Stomach (tissue), 9 donors: ENCODE results near the gene CYP4F2. TPM values are rescaled to one million over a fixed set of nuclear protein-coding genes. Genes with fewer than 3 reads are reported as not detected.
"Not testable (repeated sequence)": the region's sequence is repeated elsewhere in the genome, so short reads cannot be mapped to it uniquely, and the experiment has no call there.

Experiments used
- DNase-seq, 2 donors: peaks; one replicate each; pipeline versions ENCODE4 v3.0.0 to v3.0.0-alpha.2; 2013 to 2019
- H3K27ac ChIP-seq, 5 donors: fragments of 200-600 bp in 4 of 5; sonication (generic) in 4 of 5; one replicate each; pipeline ENCODE4 v1.5.1; 2013 to 2019; ENCODE audit warnings: mild to moderate bottlenecking in 1 of 5, moderate library complexity in 1 of 5
- H3K27me3 ChIP-seq, 3 donors: fragments of 200-600 bp; sonication (generic); one replicate each; pipeline ENCODE4 v1.5.1; 2017 to 2019; ENCODE audit warnings: mixed run types in 1 of 3
- H3K36me3 ChIP-seq, 4 donors: fragments of 200-600 bp; sonication (generic); 1 replicate in 3 of 4; 2 replicates in 1 of 4; pipeline ENCODE4 v1.5.1; 2016 to 2019
- H3K4me1 ChIP-seq, 4 donors: fragments of 200-600 bp; sonication (generic); one replicate each; pipeline ENCODE4 v1.5.1; 2016 to 2019
- H3K4me3 ChIP-seq, 4 donors: fragments of 200-600 bp; sonication (generic) in 3 of 4; one replicate each; pipeline ENCODE4 v1.5.1; 2016 to 2019; ENCODE audit warnings: mild to moderate bottlenecking in 1 of 4
- H3K9me3 ChIP-seq, 4 donors: fragments of 200-600 bp; sonication (generic); one replicate each; pipeline ENCODE4 v1.5.1; 2016 to 2019
- EP300 ChIP-seq: sonication (generic); formaldehyde crosslinking; IDR thresholded peaks from one replicate; pipeline ENCODE4 v1.6.1; 2017; ENCODE audit warnings: antibody characterized with exemption
- POLR2A ChIP-seq, 4 donors: fragments of 450-650 bp; IDR thresholded peaks; one replicate each; pipeline ENCODE4 v1.6.1; 2016; ENCODE audit warnings: antibody characterized with exemption in 4 of 4, control low read depth in 2 of 4, mild to moderate bottlenecking in 1 of 4, moderate library complexity in 1 of 4
- POLR2AphosphoS5 ChIP-seq, 3 donors: sonication (generic); formaldehyde crosslinking; IDR thresholded peaks; one replicate each; pipeline ENCODE4 v1.6.1; 2016; ENCODE audit warnings: antibody characterized with exemption in 3 of 3
- WGBS, 5 donors: extraction: QIAGEN DNeasy Blood & Tissue Kit in 3 of 5; methylation state at CpG; one replicate each; pipeline versions ENCODE4 v1.1.5 to v1.1.7; 2013 to 2018; 5-methylcytosine and 5-hydroxymethylcytosine counted together
- intact Hi-C: fragments of 100-400 bp; cut with DNase I; formaldehyde crosslinking; loops from one replicate; pipeline ENCODE4 v1.15.1; 2023; ENCODE audit warnings: low total_unique reads
- polyA plus RNA-seq, 3 donors: library from polyadenylated mRNA; stranded (reverse); fragments of 200-250 nt; gene quantifications; one replicate each; pipeline ENCODE4 v1.2.3, GENCODE V29; 2013
- total RNA-seq, 5 donors: library from RNA; depleted of rRNA; stranded (reverse); fragments of >200 nt; gene quantifications; one replicate each; pipeline versions ENCODE4 v1.1.0 to v1.2.3, GENCODE V29; 2014 to 2016
- TF ChIP-seq, protein P1 (sequence below), 7 experiments: fragments of 450-650 bp in 4 of 7; fragments of 200-600 bp in 3 of 7; sonication (generic) in 3 of 7; IDR thresholded peaks; one replicate each; pipeline ENCODE4 v1.5.1; 2016 to 2019; ENCODE audit warnings: antibody characterized with exemption in 7 of 7, control low read depth in 2 of 7, mild to moderate bottlenecking in 1 of 7
- donor health status: healthy with polysubstance abuse.
- donor health status: Bipolar disorder and iron deficiency.
- donor health status: healthy.

The CYP4F2 gene
- total and polyA plus RNA-seq, 8 donors = 0.13 to 121 TPM; not detected in 6

DNA sequence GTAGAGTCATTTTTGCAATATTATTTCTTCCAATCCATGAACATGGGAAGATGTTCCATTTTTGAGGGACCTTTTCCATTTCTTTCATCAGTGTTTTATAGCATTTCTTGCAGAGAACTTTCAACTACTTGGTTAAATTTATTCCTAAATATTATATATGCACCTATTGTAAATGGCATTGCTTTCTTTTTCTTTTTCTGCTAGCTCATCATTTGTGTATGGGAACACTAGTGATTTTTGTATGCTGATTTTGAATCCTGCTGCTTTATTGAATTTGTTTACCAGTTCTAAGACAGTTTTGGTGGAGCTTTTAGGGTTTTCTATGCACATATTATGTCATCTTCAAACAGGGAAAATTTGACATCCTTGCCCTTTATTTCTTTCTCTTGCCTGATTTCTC, 7.2 kb upstream of the CYP4F2 start:
- TF ChIP-seq POLR2A (IDR thresholded peaks at IDR 0.05) = no peak
- H3K9me3 ChIP-seq = peaks cover 0 to 12% (median 3%) of the 10 kb centered on the region in 4 donors
- no peaks in the 10 kb centered on the region for H3K36me3 ChIP-seq
- intact Hi-C loops = no loop called here
- H3K27ac ChIP-seq = no peak overlapping the region
- no peak for DNase-seq
- H3K4me3 ChIP-seq = no peak overlapping the region
- peaks cover 0 to under 1% (median under 1%) of the 10 kb centered on the region in 4 donors for H3K4me1 ChIP-seq
- peaks cover 0 to 24% (median 0%) of the 10 kb centered on the region in 3 donors for H3K27me3 ChIP-seq

DNA sequence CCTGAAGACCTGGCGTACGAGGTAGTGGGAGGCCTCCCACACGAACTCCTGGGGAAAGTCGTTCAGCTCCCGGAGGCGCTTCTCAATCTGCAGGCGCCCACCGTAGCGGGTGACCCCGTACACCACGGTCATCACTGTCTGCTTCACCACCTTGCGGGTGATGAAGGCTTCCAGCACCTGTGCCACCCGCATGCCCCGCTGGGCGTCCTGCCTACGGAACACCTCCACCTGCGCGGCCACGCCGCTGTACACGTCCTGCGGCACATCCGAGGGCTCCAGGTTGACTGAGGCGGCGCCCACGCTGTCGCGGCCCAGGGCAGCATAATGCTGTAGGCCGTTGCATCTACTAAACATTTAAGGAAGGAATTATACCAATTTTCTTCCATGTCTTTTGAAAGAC, 5.0 kb upstream of the CYP4F2 start:
- intact Hi-C loops, H3K4me1 ChIP-seq, H3K36me3 ChIP-seq, H3K4me3 ChIP-seq, DNase-seq, H3K27ac ChIP-seq: not testable (repeated sequence)
- 83 to 93% (median 91%) methylated on average over 17 to 29 of the region's 29 CpGs for WGBS, 5 donors
- Histone ChIP-seq H3K27me3 (peaks cover 0 to 27% (median 5%) of the 10 kb centered on the region in 3 donors), H3K9me3 (peaks cover 0 to 12% (median 3%) of the 10 kb centered on the region in 4 donors)

DNA sequence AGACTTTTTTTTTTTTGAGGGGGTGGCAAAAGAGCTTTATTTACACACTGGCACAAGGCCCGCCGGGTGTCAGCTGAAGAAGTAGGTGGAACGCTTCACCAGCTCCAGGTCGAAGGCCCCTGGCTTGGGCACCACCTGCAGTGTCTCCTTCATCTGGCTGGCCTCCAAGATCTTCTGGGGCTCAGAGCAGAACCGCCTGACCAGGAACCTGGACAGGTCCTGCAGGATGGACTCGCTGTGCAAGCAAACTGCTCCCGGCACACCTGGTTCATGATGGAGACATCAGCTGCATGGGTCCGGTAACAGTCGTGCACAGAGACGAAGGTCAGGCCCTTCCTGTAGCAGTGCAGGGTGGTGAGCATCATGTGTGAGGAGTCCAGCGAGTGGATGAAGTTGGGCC, 4.4 kb upstream of the CYP4F2 start:
- Histone ChIP-seq H3K9me3 (peaks cover 0 to 12% (median 3%) of the 10 kb centered on the region in 4 donors), H3K27me3 (peaks cover 0 to 33% (median 5%) of the 10 kb centered on the region in 3 donors), H3K4me1 (peaks cover 0 to 7% (median 3%) of the 10 kb centered on the region in 4 donors), H3K4me3 (no peak overlapping the region), H3K36me3 (no peaks in the 10 kb centered on the region), H3K27ac (no peak overlapping the region)
- intact Hi-C loops = no loop called here
- 80 to 88% (median 85%) methylated on average over 9 to 11 of the region's 11 CpGs for WGBS, 5 donors
- no peak for TF ChIP-seq EP300
- TF ChIP-seq, protein P1, sequence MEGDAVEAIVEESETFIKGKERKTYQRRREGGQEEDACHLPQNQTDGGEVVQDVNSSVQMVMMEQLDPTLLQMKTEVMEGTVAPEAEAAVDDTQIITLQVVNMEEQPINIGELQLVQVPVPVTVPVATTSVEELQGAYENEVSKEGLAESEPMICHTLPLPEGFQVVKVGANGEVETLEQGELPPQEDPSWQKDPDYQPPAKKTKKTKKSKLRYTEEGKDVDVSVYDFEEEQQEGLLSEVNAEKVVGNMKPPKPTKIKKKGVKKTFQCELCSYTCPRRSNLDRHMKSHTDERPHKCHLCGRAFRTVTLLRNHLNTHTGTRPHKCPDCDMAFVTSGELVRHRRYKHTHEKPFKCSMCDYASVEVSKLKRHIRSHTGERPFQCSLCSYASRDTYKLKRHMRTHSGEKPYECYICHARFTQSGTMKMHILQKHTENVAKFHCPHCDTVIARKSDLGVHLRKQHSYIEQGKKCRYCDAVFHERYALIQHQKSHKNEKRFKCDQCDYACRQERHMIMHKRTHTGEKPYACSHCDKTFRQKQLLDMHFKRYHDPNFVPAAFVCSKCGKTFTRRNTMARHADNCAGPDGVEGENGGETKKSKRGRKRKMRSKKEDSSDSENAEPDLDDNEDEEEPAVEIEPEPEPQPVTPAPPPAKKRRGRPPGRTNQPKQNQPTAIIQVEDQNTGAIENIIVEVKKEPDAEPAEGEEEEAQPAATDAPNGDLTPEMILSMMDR (IDR thresholded peaks at IDR 0.05) = no peak
- TF ChIP-seq POLR2A (IDR thresholded peaks at IDR 0.05) = no peak
- no peak for TF ChIP-seq POLR2AphosphoS5 (IDR thresholded peaks at IDR 0.05)
- DNase-seq = no peak

DNA sequence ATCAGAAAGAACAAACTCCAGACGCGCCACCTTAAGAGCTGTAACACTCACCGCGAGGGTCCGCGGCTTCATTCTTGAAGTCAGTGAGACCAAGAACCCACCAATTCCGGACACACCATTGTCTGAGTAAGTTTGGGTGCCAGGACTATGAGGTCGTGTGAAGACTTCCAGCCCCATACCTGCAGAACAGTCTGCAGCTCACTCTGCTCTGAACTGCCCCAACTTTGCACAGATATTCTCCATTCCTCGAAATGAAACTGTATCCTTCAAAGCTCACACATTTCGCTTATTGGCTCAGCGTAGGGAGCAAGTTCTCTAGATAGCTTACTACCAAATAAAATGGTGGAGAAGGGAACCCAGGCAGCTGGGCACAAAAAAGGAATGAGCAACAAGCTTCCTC, 2.6 kb upstream of the CYP4F2 start:
- intact Hi-C loops = no loop called here
- H3K36me3 ChIP-seq = no peaks in the 10 kb centered on the region
- TF ChIP-seq POLR2A (IDR thresholded peaks at IDR 0.05) (no peak), POLR2AphosphoS5 (IDR thresholded peaks at IDR 0.05) (no peak), EP300 (no peak)
- TF ChIP-seq, protein P1 (IDR thresholded peaks at IDR 0.05) = no peak
- peaks cover 0 to 7% (median 3%) of the 10 kb centered on the region in 4 donors for H3K4me1 ChIP-seq
- H3K4me3 ChIP-seq = no peak overlapping the region
- 73 to 84% (median 82%) methylated on average over 11 of the region's 11 CpGs for WGBS, 5 donors
- peaks cover 0 to 44% (median 5%) of the 10 kb centered on the region in 3 donors for H3K27me3 ChIP-seq
- H3K27ac ChIP-seq = no peak overlapping the region
- peaks cover 0 to 7% (median 3%) of the 10 kb centered on the region in 4 donors for H3K9me3 ChIP-seq
- DNase-seq = no peak

DNA sequence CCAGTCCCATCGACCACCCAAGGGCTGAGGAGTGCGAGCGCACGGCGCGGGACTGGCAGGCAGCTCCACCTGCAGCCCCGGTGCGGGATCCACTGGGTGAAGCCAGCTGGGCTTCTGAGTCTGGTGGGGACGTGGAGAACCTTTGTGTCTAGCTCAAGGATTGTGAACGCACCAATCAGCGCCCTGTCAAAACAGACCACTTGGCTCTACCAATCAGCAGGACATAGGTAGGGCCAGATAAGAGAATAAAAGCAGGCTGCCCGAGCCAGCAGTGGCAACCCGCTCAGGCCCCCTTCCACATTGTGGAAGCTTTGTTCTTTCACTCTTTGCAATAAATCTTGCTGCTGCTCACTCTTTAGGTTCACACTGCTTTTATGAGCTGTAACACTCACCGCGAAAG, 2.2 kb upstream of the CYP4F2 start:
- 19 to 30% (median 21%) methylated on average over 5 to 15 of the region's 15 CpGs for WGBS, 5 donors
- H3K36me3 ChIP-seq, H3K4me1 ChIP-seq, DNase-seq, intact Hi-C loops, H3K9me3 ChIP-seq, H3K27ac ChIP-seq: not testable (repeated sequence)
- H3K4me3 ChIP-seq = peak overlapping the region in 1 of 4 donors; percentile 15
- H3K27me3 ChIP-seq = peaks cover 0 to 44% (median 5%) of the 10 kb centered on the region in 3 donors

DNA sequence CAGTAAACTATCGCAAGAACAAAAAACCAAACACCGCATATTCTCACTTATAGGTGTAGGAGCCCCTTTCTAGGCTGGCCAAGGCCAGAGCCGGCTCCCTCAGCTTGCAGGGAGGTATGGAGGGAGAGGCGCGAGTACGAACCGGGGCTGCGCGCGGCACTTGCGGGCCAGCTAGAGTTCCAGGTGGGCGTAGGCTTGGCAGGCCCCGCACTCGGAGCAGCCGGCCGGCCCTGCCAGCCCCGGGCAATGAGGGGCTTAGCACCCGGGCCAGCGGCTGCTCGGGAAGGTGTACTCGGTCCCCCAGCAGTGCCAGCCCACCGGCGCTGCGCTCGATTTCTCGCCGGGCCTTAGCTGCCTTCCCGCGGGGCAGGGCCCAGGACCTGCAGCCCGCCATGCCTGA, 1.7 kb upstream of the CYP4F2 start:
- H3K36me3 ChIP-seq, H3K4me1 ChIP-seq, intact Hi-C loops, H3K9me3 ChIP-seq, DNase-seq, H3K27ac ChIP-seq: not testable (repeated sequence)
- Histone ChIP-seq H3K27me3 (peaks cover 0 to 44% (median 5%) of the 10 kb centered on the region in 3 donors), H3K4me3 (peak overlapping the region in 1 of 4 donors; percentile 15)
- 19 to 26% (median 21%) methylated on average over 14 to 30 of the region's 30 CpGs for WGBS, 5 donors
